Loucy (cell line): ENCODE measurements around the gene TARM1.

ENCODE experiments used
- H2AFZ ChIP-seq: fragments of 200-600 bp; sonication (generic); 2 replicates; pipeline ENCODE4 v1.6.0; 2016; ENCODE audit warnings: antibody characterized with exemption, mild to moderate bottlenecking, low read length, moderate library complexity
- H3F3A ChIP-seq: fragments of 200-600 bp; 2 replicates; pipeline ENCODE4 v1.6.0; 2016; ENCODE audit warnings: antibody characterized with exemption, low read depth, mild to moderate bottlenecking
- H3K27me3 ChIP-seq: fragments of 200-600 bp; sonication (generic); 2 replicates; pipeline ENCODE4 v1.6.1; 2014; ENCODE audit warnings: low read length, mild to moderate bottlenecking; ENCODE audit not compliant: insufficient read depth, poor library complexity, severe bottlenecking
- H3K36me3 ChIP-seq: fragments of 200-600 bp; sonication (generic); 2 replicates; pipeline ENCODE4 v1.6.1; 2016; ENCODE audit warnings: low read length; ENCODE audit not compliant: insufficient read depth
- H3K4me1 ChIP-seq: fragments of 200-600 bp; sonication (generic); 2 replicates; pipeline ENCODE4 v1.5.1; 2014; ENCODE audit warnings: low read length, mild to moderate bottlenecking; ENCODE audit not compliant: insufficient read depth, poor library complexity, severe bottlenecking
- H3K4me2 ChIP-seq: fragments of 200-600 bp; sonication (generic); 2 replicates; pipeline ENCODE4 v1.6.0; 2014; ENCODE audit warnings: antibody characterized with exemption, low read length, low read depth, mild to moderate bottlenecking; ENCODE audit not compliant: poor library complexity, severe bottlenecking
- H3K4me3 ChIP-seq: fragments of 200-600 bp; sonication (generic); 2 replicates; pipeline ENCODE4 v1.5.1; 2014; ENCODE audit warnings: low read length, mild to moderate bottlenecking, mixed read lengths; ENCODE audit not compliant: poor library complexity, severe bottlenecking
- H3K79me2 ChIP-seq: fragments of 200-600 bp; sonication (generic); 2 replicates; pipeline ENCODE4 v1.6.1; 2014; ENCODE audit warnings: low read length; ENCODE audit not compliant: insufficient read depth
- H3K9ac ChIP-seq: fragments of 200-600 bp; sonication (generic); 2 replicates; pipeline ENCODE4 v1.6.0; 2014; ENCODE audit warnings: mild to moderate bottlenecking, low read depth, low read length, moderate library complexity; ENCODE audit not compliant: poor library complexity, severe bottlenecking
- H3K9me2 ChIP-seq: fragments of 200-600 bp; sonication (generic); replicated peaks from 2 replicates; pipeline ENCODE4 v1.6.1; 2016; ENCODE audit warnings: low read depth, low read length, mixed read lengths
- H3K9me3 ChIP-seq: fragments of 200-600 bp; sonication (generic); 2 replicates; pipeline ENCODE4 v1.6.1; 2014; ENCODE audit warnings: mild to moderate bottlenecking, antibody characterized with exemption, low read length, low read depth; ENCODE audit not compliant: insufficient read depth
- H4K20me1 ChIP-seq: fragments of 200-600 bp; sonication (generic); 2 replicates; pipeline ENCODE4 v1.6.0; 2014; ENCODE audit warnings: antibody characterized with exemption, low read length, mild to moderate bottlenecking; ENCODE audit not compliant: insufficient read depth, poor library complexity, severe bottlenecking
- EZH2phosphoT487 ChIP-seq: fragments of 200-600 bp; IDR thresholded peaks from 2 replicates; pipeline ENCODE4 v1.6.1; 2018; ENCODE audit warnings: antibody characterized with exemption, mild to moderate bottlenecking, moderate library complexity, borderline replicate concordance
- TF ChIP-seq, protein P1 (sequence below): fragments of 200-600 bp; sonication (generic); conservative IDR thresholded peaks from 2 replicates; pipeline ENCODE4 v1.5.1; 2014; ENCODE audit warnings: mild to moderate bottlenecking, antibody characterized with exemption, low read length

The TARM1 gene

DNA sequence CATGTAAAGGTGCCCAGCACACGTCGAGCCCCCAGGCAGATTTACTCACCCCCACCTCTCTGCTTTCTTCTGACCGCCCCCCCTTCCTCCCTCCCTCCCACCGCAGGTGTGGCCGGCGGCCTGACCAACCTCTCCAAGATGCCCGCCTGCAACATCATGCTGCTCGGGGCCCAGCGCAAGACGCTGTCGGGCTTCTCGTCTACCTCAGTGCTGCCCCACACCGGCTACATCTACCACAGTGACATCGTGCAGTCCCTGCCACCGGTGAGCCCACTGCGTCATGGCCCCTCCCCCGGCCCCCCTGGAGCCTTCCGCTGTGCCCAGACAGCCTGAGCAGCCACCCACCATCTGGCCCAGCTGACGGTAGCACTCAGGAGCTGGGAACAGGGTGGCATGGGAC, 43.2 kb upstream of the TARM1 start:
- H3K4me3 ChIP-seq: no peak overlapping the region
- TF ChIP-seq, protein P1, sequence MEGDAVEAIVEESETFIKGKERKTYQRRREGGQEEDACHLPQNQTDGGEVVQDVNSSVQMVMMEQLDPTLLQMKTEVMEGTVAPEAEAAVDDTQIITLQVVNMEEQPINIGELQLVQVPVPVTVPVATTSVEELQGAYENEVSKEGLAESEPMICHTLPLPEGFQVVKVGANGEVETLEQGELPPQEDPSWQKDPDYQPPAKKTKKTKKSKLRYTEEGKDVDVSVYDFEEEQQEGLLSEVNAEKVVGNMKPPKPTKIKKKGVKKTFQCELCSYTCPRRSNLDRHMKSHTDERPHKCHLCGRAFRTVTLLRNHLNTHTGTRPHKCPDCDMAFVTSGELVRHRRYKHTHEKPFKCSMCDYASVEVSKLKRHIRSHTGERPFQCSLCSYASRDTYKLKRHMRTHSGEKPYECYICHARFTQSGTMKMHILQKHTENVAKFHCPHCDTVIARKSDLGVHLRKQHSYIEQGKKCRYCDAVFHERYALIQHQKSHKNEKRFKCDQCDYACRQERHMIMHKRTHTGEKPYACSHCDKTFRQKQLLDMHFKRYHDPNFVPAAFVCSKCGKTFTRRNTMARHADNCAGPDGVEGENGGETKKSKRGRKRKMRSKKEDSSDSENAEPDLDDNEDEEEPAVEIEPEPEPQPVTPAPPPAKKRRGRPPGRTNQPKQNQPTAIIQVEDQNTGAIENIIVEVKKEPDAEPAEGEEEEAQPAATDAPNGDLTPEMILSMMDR: no peak
- TF ChIP-seq EZH2phosphoT487: no peak
- H2AFZ ChIP-seq: no peak overlapping the region
- peaks cover 50% of the 10 kb centered on the region; the same call in 1 of the 2 replicates for H3K36me3 ChIP-seq
- H3K9ac ChIP-seq: no peak overlapping the region
- H3K9me3 ChIP-seq: no peaks in the 10 kb centered on the region
- H3K9me2 ChIP-seq: no peaks in the 10 kb centered on the region
- H3K79me2 ChIP-seq: no peaks in the 10 kb centered on the region
- H3F3A ChIP-seq: no peaks in the 10 kb centered on the region
- H4K20me1 ChIP-seq: no peaks in the 10 kb centered on the region
- no peaks in the 10 kb centered on the region for H3K4me1 ChIP-seq
- no peak overlapping the region for H3K4me2 ChIP-seq
- H3K27me3 ChIP-seq: no peaks in the 10 kb centered on the region

DNA sequence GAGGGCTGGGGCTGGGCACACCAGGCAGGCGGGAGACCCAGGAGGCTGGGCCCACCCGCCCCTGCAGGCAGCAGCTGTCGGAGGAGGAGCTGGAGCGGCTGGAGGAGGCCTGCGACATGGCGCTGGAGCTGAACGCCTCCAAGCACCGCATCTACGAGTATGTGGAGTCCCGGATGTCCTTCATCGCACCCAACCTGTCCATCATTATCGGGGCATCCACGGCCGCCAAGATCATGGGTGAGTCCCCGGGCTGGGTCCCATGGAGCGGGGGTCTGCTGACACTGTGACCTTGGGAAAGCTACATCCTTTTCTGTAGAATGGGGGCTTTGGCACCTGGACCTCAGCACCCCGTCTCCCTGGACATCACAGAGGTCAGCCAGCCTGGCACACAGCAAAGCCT, 42.5 kb upstream of the TARM1 start:
- Histone ChIP-seq H3K27me3 (no peaks in the 10 kb centered on the region), H2AFZ (no peak overlapping the region), H3K79me2 (no peaks in the 10 kb centered on the region), H3K4me3 (no peak overlapping the region), H3K9ac (no peak overlapping the region), H3K9me3 (no peaks in the 10 kb centered on the region), H3F3A (no peaks in the 10 kb centered on the region), H3K36me3 (peaks cover 48% of the 10 kb centered on the region; the same call in 1 of the 2 replicates), H3K4me1 (no peaks in the 10 kb centered on the region), H4K20me1 (no peaks in the 10 kb centered on the region), H3K9me2 (no peaks in the 10 kb centered on the region), H3K4me2 (no peak overlapping the region)
- no peak for TF ChIP-seq EZH2phosphoT487
- TF ChIP-seq, protein P1: no peak

DNA sequence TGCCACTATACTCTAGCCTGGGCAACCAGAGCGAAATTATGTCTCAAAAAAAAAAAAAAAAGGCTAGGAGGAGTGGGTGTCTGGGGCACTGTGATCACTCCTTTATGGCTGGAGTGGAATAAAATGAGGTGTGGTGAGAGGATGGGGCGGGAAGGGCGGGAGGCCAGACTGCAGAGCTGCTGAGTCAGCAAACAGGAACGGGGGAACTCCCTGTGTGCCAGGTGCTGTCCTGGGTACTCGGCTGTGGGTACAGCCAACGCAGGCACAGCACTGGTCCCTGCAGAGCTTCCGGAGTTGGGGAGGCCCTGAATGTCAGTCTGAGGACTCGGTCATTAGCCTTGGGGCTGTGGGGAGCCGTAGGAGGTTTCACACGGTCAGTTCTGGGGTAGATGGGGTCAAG, 40.1 kb upstream of the TARM1 start:
- Histone ChIP-seq H3K9me2 (no peaks in the 10 kb centered on the region), H3K9ac (no peak overlapping the region), H3K79me2 (peaks cover 14% of the 10 kb centered on the region), H3K4me2 (no peak overlapping the region), H4K20me1 (no peaks in the 10 kb centered on the region), H2AFZ (no peak overlapping the region), H3F3A (no peaks in the 10 kb centered on the region), H3K4me3 (no peak overlapping the region), H3K27me3 (no peaks in the 10 kb centered on the region), H3K36me3 (peaks cover 43% of the 10 kb centered on the region; the same call in 1 of the 2 replicates), H3K4me1 (peaks cover 12% of the 10 kb centered on the region), H3K9me3 (no peaks in the 10 kb centered on the region)
- TF ChIP-seq EZH2phosphoT487: no peak
- TF ChIP-seq, protein P1: no peak
